Body of pancreas (tissue), 4 donors: ENCODE measurements around the gene DCUN1D1. TPM values are rescaled to one million over a fixed set of nuclear protein-coding genes. Genes with fewer than 3 reads are reported as not detected.

ENCODE experiments used
- ATAC-seq: fragments of 150-250 bp; one replicate; pipeline ENCODE4 v1.9.1; 2016
- DNase-seq, 4 donors: peaks; one replicate each; pipeline ENCODE4 v3.0.0-alpha.2; 2019
- H3K27ac ChIP-seq, 4 donors: fragments of 200-600 bp; sonication (generic); 1 replicate in 3 of 4; 2 replicates in 1 of 4; pipeline versions ENCODE4 v1.5.1 to v1.6.1; 2016 to 2019; ENCODE audit warnings: mild to moderate bottlenecking in 1 of 4, mixed read lengths in 1 of 4, moderate library complexity in 1 of 4
- H3K27me3 ChIP-seq, 2 donors: fragments of 200-600 bp; sonication (generic); one replicate each; pipeline ENCODE4 v1.6.0; 2016; ENCODE audit warnings: mild to moderate bottlenecking in 1 of 2
- H3K36me3 ChIP-seq, 2 donors: fragments of 200-600 bp; sonication (generic); replicated peaks in 1 of 2; 2 replicates each; pipeline ENCODE4 v1.5.1; 2016; ENCODE audit warnings: low read depth in 2 of 2; ENCODE audit not compliant: insufficient read depth in 1 of 2
- H3K4me1 ChIP-seq: fragments of 200-600 bp; sonication (generic); one replicate; pipeline ENCODE4 v1.6.0; 2016
- H3K4me3 ChIP-seq, 2 donors: fragments of 200-600 bp; sonication (generic); 1 replicate in 1 of 2; 2 replicates in 1 of 2; pipeline ENCODE4 v1.5.1; 2016 to 2019
- H3K9me3 ChIP-seq, 3 donors: fragments of 200-600 bp; sonication (generic); 1 replicate in 2 of 3; 2 replicates in 1 of 3; pipeline ENCODE4 v1.5.1; 2016
- POLR2A ChIP-seq, 3 donors: fragments of 450-650 bp; IDR thresholded peaks; one replicate each; pipeline ENCODE4 v1.6.1; 2016; ENCODE audit warnings: antibody characterized with exemption in 3 of 3, mild to moderate bottlenecking in 2 of 3
- WGBS, 2 donors: methylation state at CpG; one replicate each; pipeline ENCODE4 v1.1.5; 2017; 5-methylcytosine and 5-hydroxymethylcytosine counted together
- intact Hi-C: fragments of 100-400 bp; cut with DNase I; formaldehyde crosslinking; loops from one replicate; pipeline ENCODE4 v1.15.1; 2023
- total RNA-seq, 2 donors: library from RNA; depleted of rRNA; stranded (reverse); fragments of >200 nt; gene quantifications; one replicate each; pipeline ENCODE4 v1.1.0, GENCODE V29; 2016
- TF ChIP-seq, protein P1 (sequence below), 7 experiments: fragments of 450-650 bp in 4 of 7; fragments of 200-600 bp in 3 of 7; sonication (generic) in 3 of 7; IDR thresholded peaks; one replicate each; pipeline ENCODE4 v1.5.1; 2016 to 2019; ENCODE audit warnings: antibody characterized with exemption in 7 of 7

DCUN1D1 gene
- total RNA-seq, 2 donors from 2014 or later, result 4.6 to 10.9 TPM

DNA sequence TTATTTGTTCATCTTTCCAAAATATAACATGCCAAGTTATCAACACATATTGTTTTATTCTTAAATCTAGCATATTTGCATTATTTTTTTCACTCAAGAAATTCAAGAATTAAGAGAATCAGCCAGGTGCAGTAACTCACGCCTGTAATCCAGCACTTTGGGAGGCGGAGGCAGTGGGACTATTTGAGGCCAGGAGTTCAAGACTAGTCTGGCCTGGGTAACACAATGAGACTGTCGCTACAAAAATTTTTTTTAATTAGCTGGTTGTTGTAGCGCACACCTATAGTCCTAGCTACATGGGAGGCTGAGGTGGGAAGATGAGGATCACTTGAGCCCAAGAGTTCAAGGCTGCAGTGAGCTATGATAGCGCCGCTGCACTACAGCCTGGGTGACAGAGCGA, 10.5 kb downstream of the DCUN1D1 start:
- Histone ChIP-seq H3K4me1 (peaks cover 16% of the 10 kb centered on the region), H3K27ac (no peak overlapping the region), H3K27me3 (no peaks in the 10 kb centered on the region), H3K36me3 (no peaks in the 10 kb centered on the region), H3K4me3 (no peak overlapping the region), H3K9me3 (no peaks in the 10 kb centered on the region)
- TF ChIP-seq, protein P1, sequence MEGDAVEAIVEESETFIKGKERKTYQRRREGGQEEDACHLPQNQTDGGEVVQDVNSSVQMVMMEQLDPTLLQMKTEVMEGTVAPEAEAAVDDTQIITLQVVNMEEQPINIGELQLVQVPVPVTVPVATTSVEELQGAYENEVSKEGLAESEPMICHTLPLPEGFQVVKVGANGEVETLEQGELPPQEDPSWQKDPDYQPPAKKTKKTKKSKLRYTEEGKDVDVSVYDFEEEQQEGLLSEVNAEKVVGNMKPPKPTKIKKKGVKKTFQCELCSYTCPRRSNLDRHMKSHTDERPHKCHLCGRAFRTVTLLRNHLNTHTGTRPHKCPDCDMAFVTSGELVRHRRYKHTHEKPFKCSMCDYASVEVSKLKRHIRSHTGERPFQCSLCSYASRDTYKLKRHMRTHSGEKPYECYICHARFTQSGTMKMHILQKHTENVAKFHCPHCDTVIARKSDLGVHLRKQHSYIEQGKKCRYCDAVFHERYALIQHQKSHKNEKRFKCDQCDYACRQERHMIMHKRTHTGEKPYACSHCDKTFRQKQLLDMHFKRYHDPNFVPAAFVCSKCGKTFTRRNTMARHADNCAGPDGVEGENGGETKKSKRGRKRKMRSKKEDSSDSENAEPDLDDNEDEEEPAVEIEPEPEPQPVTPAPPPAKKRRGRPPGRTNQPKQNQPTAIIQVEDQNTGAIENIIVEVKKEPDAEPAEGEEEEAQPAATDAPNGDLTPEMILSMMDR (IDR thresholded peaks at IDR 0.05), result no peak
- TF ChIP-seq POLR2A (IDR thresholded peaks at IDR 0.05), result no peak
- intact Hi-C loops, result no loop called here
- DNase-seq, result no peak
- no peak for ATAC-seq
- 95 to 96% methylated on average over 7 of the region's 7 CpGs for WGBS, 2 donors

DNA sequence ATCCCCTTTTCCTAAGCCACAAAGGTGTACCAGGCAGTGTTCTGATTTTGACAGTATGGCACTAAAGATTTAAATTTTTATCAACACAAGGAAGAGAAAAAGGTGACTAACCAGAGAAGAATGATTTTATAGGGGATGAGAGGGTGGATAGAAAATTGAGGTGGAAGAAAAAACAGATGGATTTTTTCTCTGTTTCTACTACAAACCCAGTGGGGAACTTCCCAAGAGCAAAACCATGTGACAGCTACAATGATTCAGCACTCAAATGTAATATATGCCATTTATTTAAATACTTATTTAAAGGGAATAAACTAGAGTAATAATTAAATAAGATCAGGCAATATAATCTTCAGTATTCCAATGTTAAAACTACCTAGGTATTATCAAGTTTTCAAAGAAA, 11.1 kb downstream of the DCUN1D1 start:
- no peak overlapping the region for H3K4me3 ChIP-seq
- intact Hi-C loops, result no loop called here
- no peaks in the 10 kb centered on the region for H3K27me3 ChIP-seq
- no peak for DNase-seq
- TF ChIP-seq, protein P1 (IDR thresholded peaks at IDR 0.05), result no peak
- no peak for TF ChIP-seq POLR2A (IDR thresholded peaks at IDR 0.05)
- H3K9me3 ChIP-seq, result no peaks in the 10 kb centered on the region
- H3K4me1 ChIP-seq, result peaks cover 16% of the 10 kb centered on the region
- ATAC-seq, result no peak
- H3K27ac ChIP-seq, result no peak overlapping the region
- H3K36me3 ChIP-seq, result no peaks in the 10 kb centered on the region

DNA sequence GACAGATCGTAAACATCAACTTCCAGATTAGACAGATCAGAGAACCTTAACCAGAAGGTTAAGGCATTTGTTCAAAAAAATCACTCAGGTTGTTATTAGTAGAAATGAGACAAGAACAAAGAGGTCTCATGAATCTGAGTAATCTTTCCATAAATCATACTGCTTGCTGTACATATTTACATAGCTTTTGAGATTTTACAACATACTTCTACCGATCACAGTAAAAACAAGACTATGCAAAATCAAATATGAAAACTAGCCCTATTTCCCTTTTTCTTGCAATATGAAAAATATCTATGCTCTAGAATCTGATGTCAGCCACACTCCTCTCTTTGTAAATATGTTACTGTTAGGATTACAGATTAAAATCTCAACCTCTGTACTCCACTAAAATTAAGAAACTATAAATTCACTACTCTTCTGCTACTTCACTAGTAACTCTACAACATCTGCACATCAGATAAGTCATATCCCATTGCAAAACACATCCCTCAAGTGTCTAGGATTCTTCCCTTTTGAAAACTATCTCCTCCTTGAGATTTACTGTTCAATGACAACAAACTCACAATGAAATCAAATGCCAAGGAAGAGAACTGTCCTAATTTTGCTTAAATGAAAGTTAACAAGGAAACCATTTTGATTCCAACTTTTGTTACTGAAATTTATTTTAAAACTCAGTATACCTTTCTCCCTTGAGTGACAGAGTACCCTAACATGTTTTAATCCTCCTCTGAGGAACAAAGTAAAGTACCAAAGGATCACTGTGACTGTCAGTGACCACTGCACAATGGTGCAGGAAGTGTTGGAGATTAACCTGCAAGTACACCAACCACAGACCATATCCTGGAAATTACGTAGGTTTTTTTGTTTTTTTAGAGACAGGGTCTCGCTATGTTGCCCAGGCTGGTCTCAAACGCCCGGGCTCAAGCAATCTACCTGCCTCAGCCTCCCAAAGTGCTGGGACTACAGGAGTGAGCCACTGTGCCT, 12.8 kb downstream of the DCUN1D1 start:
- H3K4me3 ChIP-seq, result no peak overlapping the region
- no peak for DNase-seq
- H3K9me3 ChIP-seq, result no peaks in the 10 kb centered on the region
- no peaks in the 10 kb centered on the region for H3K36me3 ChIP-seq
- WGBS, 2 donors, result 77 to 82% methylated on average over 6 of the region's 6 CpGs
- no peaks in the 10 kb centered on the region for H3K27me3 ChIP-seq
- H3K4me1 ChIP-seq, result peaks cover 20% of the 10 kb centered on the region
- no peak overlapping the region for H3K27ac ChIP-seq
- no peak for TF ChIP-seq POLR2A (IDR thresholded peaks at IDR 0.05)
- TF ChIP-seq, protein P1 (IDR thresholded peaks at IDR 0.05), result no peak
- intact Hi-C loops, result no loop called here
- no peak for ATAC-seq

DNA sequence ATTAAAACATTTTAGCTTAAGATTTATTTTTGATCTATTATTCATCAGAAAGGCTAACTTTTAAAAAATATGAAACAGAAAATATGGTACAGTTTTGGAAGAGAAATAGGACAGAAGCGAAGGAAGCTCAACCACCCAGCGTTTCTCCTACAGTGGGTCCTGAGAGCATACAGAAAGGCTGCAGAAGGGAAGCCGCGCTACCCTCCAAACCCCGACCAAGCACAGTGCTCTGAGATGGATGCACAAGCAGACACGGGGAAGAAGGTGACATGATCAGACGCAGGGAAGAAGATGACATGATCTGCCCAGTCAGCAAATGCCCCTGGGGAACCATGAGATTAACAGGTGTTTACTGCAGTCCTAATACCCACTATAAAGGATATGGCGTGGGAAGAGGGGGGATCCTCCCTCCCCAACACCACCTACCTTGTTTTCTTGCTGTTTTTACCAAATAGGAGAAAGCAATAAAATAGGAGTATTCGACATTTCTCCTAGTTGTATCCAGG, 14.4 kb downstream of the DCUN1D1 start:
- Histone ChIP-seq H3K27me3 (no peaks in the 10 kb centered on the region), H3K9me3 (no peaks in the 10 kb centered on the region), H3K4me1 (peaks cover 31% of the 10 kb centered on the region), H3K27ac (no peak overlapping the region), H3K4me3 (no peak overlapping the region), H3K36me3 (no peaks in the 10 kb centered on the region)
- 89 to 92% methylated on average over 9 of the region's 9 CpGs for WGBS, 2 donors
- ATAC-seq (no peak), DNase-seq (no peak)
- intact Hi-C loops, result no loop called here
- no peak for TF ChIP-seq POLR2A (IDR thresholded peaks at IDR 0.05)
- TF ChIP-seq, protein P1 (IDR thresholded peaks at IDR 0.05), result no peak
